ENCODE results near the gene FCMR.

DNA sequence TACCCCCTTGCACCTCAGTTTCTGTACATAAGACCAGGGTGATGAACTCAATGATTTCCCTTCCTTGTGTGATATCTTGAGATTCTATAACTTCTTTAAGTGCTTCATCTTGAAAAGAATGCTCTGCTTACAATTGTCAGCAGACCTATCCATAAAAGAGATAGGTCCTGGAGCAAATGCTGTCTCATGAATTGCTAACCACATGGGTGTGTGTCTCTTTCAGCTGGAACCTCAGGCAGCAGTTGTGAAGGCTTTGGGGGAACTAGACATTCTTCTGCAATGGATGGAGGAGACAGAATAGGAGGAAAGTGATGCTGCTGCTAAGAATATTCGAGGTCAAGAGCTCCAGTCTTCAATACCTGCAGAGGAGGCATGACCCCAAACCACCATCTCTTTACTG is 53.5 kb downstream of the FCMR start:
- TF ChIP-seq GATA2 (IDR thresholded peaks at IDR 0.05; ENCODE audit: low read depth, low read length) (no peak), GATA3 (IDR thresholded peaks at IDR 0.05; ENCODE audit: low read depth, low read length) (no peak)

All from SH-SY5Y (cell line).